ENCODE data around the gene VSTM2B.

VSTM2B gene

DNA sequence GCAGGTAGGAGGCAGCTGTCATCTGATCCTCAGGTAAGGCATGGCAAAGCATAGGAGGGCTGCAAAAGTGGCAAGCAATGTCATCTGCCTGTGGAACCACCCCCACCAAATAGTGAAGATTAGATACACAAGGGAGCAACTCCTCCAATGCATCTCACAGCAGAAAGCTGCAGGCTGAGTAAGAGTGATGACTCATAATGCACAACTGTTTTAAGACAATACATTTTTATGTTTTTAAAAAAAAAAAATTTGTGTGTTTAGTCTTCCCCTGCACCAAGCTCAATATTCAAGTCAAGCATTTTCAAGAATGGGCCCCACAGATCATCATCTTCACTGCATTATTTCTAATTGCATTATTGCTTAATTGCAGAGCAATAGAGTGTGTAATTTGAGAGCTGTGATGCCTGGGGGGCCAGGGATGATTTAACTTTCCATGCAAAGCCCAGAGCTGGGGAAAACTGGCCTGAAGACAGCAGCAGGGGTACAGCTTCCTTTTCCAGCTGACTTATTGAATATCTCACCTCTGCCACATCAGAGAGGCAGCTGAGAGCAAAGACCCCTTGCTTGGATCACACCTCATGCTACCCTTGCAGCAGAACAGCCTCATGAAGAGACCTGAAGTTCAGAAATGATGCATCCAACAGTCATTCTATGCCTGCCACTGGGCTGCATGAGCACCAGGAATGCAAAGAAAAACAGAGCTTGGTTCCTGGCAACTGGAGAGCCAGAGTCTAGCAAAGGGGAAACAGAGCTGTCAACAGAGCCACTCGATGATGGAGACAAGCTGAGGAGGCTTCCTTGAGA is 57.6 kb downstream of the VSTM2B start:
- no peak overlapping the region for H3K4me3 ChIP-seq (ENCODE audit: low read depth, low read length)
- no peaks in the 10 kb centered on the region for H3K9me3 ChIP-seq (ENCODE audit: control insufficient read depth, low read length)
- no peaks in the 10 kb centered on the region for H3K79me2 ChIP-seq
- no peaks in the 10 kb centered on the region for H3K36me3 ChIP-seq (ENCODE audit: control insufficient read depth, insufficient read depth, low read length)
- H3K9ac ChIP-seq: no peak overlapping the region
- H3K27me3 ChIP-seq (ENCODE audit: control insufficient read depth, insufficient read depth, low read length): no peaks in the 10 kb centered on the region
- H3K4me2 ChIP-seq (ENCODE audit: low read length): no peak overlapping the region
- no peaks in the 10 kb centered on the region for H3K4me1 ChIP-seq
- H3K27ac ChIP-seq: no peak overlapping the region
- no peak overlapping the region for H2AFZ ChIP-seq
- TF ChIP-seq, protein P1, sequence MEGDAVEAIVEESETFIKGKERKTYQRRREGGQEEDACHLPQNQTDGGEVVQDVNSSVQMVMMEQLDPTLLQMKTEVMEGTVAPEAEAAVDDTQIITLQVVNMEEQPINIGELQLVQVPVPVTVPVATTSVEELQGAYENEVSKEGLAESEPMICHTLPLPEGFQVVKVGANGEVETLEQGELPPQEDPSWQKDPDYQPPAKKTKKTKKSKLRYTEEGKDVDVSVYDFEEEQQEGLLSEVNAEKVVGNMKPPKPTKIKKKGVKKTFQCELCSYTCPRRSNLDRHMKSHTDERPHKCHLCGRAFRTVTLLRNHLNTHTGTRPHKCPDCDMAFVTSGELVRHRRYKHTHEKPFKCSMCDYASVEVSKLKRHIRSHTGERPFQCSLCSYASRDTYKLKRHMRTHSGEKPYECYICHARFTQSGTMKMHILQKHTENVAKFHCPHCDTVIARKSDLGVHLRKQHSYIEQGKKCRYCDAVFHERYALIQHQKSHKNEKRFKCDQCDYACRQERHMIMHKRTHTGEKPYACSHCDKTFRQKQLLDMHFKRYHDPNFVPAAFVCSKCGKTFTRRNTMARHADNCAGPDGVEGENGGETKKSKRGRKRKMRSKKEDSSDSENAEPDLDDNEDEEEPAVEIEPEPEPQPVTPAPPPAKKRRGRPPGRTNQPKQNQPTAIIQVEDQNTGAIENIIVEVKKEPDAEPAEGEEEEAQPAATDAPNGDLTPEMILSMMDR (IDR thresholded peaks at IDR 0.05): no peak

DNA sequence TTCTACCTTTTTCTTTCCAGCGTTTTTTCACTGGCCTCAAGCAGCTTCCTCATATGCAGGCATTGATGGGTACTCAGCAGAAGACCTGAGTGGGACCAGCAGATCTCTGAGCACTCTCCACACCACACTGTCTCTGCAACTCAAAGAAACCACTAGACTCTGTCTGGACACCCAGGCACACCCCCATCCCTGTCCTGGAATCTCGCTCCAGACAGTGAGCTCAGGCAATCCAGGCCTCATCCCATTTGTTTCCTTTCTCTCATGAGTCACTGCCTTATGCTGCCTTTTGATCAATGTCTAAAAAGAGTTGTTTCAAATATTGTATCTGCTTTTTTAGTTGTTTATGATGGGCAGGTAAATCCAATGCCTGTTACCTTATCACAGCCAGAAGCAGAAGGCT is 60.6 kb downstream of the VSTM2B start:
- no peaks in the 10 kb centered on the region for H3K27me3 ChIP-seq (ENCODE audit: control insufficient read depth, insufficient read depth, low read length)
- no peaks in the 10 kb centered on the region for H3K79me2 ChIP-seq
- TF ChIP-seq, protein P1 (IDR thresholded peaks at IDR 0.05): no peak
- no peak overlapping the region for H3K4me2 ChIP-seq (ENCODE audit: low read length)
- no peak overlapping the region for H3K27ac ChIP-seq
- H3K4me1 ChIP-seq: no peaks in the 10 kb centered on the region
- H3K4me3 ChIP-seq (ENCODE audit: low read depth, low read length): no peak overlapping the region
- no peaks in the 10 kb centered on the region for H3K36me3 ChIP-seq (ENCODE audit: control insufficient read depth, insufficient read depth, low read length)
- no peak overlapping the region for H3K9ac ChIP-seq
- no peak overlapping the region for H2AFZ ChIP-seq
- H3K9me3 ChIP-seq (ENCODE audit: control insufficient read depth, low read length): no peaks in the 10 kb centered on the region

DNA sequence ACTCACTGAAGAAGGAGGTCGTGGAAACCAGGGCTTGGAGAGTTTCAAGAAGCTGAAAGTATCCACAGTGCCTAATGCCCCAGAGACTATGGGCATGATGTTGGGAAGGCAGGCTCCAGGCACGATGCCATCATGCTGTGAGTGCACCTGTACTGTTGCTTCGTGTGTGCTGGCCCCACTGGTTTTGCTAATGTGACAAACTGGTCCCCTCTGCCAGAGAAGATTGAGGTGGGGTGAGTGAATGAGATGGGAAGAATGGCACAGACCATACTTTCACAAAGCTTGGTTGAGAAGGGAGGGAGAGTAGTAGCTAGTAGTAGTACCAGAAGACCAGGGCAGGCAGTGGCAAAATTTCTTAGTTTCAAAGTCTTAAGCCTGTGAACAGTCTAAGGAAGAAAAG is 61.3 kb downstream of the VSTM2B start:
- Histone ChIP-seq H3K4me3 (ENCODE audit: low read depth, low read length) (no peak overlapping the region), H3K4me1 (no peaks in the 10 kb centered on the region), H3K9me3 (ENCODE audit: control insufficient read depth, low read length) (no peaks in the 10 kb centered on the region), H2AFZ (no peak overlapping the region), H3K27me3 (ENCODE audit: control insufficient read depth, insufficient read depth, low read length) (no peaks in the 10 kb centered on the region), H3K27ac (no peak overlapping the region), H3K36me3 (ENCODE audit: control insufficient read depth, insufficient read depth, low read length) (no peaks in the 10 kb centered on the region), H3K79me2 (no peaks in the 10 kb centered on the region), H3K9ac (no peak overlapping the region), H3K4me2 (ENCODE audit: low read length) (no peak overlapping the region)
- TF ChIP-seq, protein P1 (IDR thresholded peaks at IDR 0.05): no peak

DNA sequence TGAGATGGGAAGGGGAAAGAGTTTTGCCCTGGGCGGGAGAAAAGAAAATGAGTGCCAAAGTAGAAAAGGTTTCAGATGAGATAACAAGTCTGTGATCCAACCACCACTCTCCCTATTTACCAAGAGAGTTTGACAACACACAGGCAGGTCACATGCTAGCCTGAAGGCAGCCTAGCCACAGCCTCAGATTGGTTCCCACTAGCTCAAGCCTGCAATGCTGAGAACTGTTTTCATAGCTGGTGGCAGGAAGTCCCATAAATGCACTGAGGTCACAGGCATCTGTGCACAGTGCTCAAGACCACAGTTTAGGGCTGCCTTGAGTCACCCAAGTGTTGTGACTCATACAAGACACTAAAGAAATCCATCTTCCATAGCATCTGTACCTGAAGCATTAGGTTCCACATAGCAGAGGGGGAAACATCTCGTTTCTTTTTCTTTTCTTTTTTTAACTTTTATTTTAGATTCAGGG is 61.8 kb downstream of the VSTM2B start:
- Histone ChIP-seq H2AFZ (no peak overlapping the region), H3K4me3 (ENCODE audit: low read depth, low read length) (no peak overlapping the region), H3K9ac (no peak overlapping the region), H3K36me3 (ENCODE audit: control insufficient read depth, insufficient read depth, low read length) (no peaks in the 10 kb centered on the region), H3K27ac (no peak overlapping the region), H3K4me1 (no peaks in the 10 kb centered on the region), H3K27me3 (ENCODE audit: control insufficient read depth, insufficient read depth, low read length) (no peaks in the 10 kb centered on the region), H3K9me3 (ENCODE audit: control insufficient read depth, low read length) (no peaks in the 10 kb centered on the region), H3K4me2 (ENCODE audit: low read length) (no peak overlapping the region), H3K79me2 (no peaks in the 10 kb centered on the region)
- TF ChIP-seq, protein P1 (IDR thresholded peaks at IDR 0.05): no peak

DNA sequence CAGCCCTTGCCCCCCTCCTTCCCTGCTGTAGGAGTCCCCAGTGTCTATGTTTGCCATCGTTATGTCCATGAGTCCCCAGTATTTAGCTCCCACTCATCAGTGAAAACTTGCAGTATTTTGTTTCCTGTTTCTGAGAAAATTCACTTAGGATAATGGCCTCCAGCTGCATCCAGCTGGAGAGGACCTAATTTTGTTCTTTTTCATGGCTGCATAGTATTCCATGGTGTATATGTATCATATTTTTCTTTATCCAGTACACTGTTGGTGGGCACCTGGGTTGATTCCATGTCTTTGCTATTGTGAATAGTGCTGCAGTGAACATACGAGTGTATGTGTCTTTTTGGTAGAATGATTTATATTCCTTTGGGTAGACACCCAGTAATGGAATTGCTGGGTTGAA is 62.3 kb downstream of the VSTM2B start:
- Histone ChIP-seq H3K79me2 (no peaks in the 10 kb centered on the region), H3K4me3 (ENCODE audit: low read depth, low read length) (no peak overlapping the region), H3K27ac (no peak overlapping the region), H3K27me3 (ENCODE audit: control insufficient read depth, insufficient read depth, low read length) (no peaks in the 10 kb centered on the region), H3K9me3 (ENCODE audit: control insufficient read depth, low read length) (no peaks in the 10 kb centered on the region), H3K9ac (no peak overlapping the region), H3K4me2 (ENCODE audit: low read length) (no peak overlapping the region), H3K4me1 (no peaks in the 10 kb centered on the region), H2AFZ (no peak overlapping the region), H3K36me3 (ENCODE audit: control insufficient read depth, insufficient read depth, low read length) (no peaks in the 10 kb centered on the region)
- TF ChIP-seq, protein P1 (IDR thresholded peaks at IDR 0.05): no peak
